GM21723 (cell line): ENCODE measurements around the gene ELF5.

Source experiments
- ATAC-seq: cut with Tn5 transposase; IDR thresholded peaks from one replicate; pipeline ENCODE4 v1.9.1; 2021; ENCODE audit warnings: mild to moderate bottlenecking, moderate library complexity; ENCODE audit not compliant: unreplicated experiment

Gene ELF5

DNA sequence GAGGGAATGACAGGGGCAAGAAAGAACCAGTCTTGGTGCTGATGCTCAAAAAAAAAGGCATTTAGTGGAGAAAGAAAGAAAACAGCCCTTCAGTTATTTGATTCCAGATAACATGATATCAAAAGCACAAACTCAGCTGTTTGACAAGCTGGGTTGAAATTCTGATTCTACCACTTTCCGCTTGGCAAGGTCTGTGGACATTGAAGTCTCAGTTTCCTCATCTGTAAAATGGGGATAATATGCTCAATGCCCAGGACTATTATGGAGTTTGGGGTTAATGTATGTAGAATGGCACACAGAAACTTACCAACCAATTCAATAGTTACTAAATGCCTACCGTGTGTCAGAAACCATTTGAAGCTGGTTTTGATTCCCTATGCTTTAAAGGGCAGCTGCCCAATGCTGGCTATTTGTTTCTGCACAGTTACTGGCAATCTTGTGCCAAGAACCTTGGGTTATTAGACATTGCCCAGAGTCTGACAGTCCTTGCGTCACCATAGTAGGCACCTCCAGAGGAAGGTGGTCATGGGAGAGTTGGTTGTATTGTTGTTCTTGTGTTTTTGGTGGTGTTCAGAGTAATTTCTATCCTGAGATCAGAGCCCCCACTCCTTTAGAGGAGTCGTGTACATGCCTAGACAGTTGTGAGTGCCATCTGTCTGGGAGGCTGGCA lies 19.5 kb downstream of the ELF5 start:
- ATAC-seq: no peak

DNA sequence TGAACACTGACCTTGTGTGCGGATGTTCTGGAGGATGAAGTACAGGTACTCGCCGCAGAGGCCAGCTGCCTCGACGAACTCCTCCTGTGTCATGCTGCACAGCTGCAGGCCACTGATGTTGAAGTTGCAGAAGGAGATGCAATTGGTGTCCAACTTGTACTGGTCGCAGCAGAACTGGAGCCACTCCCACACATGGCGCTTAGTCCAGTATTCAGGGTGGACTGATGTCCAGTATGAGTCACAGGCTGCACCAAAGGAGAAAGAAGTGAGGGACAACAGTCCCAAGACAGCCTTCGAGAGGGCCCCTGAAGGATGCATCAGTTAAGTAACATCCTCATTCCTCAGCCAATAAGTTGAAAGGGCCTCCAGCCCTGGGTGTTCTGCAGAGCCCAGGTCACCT lies 20.1 kb downstream of the ELF5 start:
- no peak for ATAC-seq

GRCh38 chr11:34492806-34493414 lies 20.7 kb downstream of the ELF5 start:
- no peak for ATAC-seq

GRCh38 chr11:34490304-34490703 lies 23.3 kb downstream of the ELF5 start:
- no peak for ATAC-seq

- ATAC-seq: no peak
These were observed 24.6 kb downstream of the ELF5 start for GRCh38 chr11:34488855-34489557.

- ATAC-seq: no peak
These were observed 26.2 kb downstream of the ELF5 start for GRCh38 chr11:34487430-34487829.

DNA sequence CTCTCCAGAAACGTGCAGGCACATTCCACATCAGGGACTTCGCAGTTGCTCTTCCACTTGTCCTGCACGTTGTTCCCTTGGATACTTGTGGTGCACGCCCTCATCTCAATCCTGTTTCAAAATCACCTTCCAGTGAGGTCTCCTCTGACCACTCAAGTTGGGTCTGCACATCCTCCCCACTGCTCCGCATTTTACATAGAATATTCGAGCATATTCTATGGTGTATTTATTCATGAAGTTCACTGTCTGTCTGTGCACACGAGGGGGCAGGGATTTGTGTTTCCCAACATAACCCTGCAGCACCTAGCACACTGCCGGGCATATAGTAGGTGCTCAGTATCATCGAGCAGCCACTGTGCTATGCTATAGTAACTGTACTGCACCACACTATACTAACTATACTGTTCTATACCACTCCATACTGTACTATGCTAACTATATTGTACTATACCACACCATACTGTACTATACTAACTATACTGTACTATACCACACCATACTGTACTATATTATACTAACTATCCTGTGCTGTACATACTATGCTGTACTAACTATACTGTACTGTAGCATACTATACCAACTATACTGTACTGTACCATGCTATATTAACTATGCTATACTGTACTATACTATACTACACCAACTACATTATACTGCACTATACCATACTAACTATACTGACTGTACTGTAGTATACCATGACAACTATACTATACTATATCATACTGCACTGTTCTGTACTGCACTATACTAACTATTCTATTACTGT lies 30.3 kb downstream of the ELF5 start:
- ATAC-seq: no peak

- ATAC-seq: no peak
These were observed 32.3 kb downstream of the ELF5 start for GRCh38 chr11:34481307-34481706.

GRCh38 chr11:34480314-34480713 lies 33.3 kb downstream of the ELF5 start:
- no peak for ATAC-seq

DNA sequence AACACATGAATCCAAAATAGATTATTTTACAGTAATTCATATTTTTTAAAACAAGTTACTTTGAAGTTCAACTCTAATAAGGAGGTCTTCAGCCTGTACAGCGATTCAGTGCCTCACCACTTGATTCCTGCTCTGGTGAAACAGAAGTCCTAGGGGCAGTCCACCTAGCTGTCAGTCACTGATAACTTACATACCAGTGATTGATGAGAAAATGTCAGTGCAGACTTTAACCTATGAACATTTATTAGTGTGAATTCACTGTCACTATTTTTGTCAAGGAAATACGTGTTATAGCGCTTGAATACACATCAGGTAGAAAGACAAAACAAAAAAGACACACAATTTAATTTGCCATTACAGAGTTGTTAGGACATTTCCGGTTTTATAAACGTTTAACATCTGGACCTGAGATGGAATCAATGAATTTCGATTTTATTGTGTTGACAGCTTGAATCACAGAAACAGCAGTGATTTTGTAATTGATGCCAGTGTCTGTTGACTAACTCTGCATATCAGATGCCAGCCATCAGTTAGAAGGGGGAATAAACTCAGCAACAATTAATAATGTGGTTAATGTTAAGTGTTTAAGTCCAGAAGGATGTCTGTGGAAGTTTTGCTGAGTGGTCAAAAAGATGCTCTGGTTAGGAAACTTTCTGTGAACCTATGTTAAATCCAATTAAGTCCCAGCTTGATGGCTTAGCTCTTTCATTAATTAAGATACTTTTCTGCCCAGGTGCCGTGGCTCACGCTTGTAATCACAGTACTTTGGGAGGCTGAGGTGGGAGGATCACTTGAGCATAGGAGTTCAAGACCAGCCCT lies 34.5 kb downstream of the ELF5 start:
- ATAC-seq: no peak

DNA sequence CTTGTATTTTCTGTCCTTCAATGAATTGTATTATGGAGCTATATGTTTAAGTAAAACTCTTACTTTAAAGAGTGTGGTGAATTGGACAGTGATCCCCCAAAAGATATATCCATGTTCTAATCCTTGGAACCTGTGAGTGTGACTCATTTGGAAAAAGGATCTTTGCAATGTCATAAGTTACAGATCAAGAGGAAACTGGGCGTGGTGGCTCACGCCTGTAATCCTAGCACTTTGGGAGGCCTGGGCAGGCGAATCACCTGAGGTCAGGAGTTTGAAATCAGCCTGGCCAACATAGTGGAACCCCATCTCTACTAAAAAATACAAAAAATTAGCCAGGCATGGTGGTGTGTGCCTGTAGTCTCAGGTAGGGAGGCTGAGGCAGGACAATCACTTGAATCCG lies 36.7 kb downstream of the ELF5 start:
- no peak for ATAC-seq

DNA sequence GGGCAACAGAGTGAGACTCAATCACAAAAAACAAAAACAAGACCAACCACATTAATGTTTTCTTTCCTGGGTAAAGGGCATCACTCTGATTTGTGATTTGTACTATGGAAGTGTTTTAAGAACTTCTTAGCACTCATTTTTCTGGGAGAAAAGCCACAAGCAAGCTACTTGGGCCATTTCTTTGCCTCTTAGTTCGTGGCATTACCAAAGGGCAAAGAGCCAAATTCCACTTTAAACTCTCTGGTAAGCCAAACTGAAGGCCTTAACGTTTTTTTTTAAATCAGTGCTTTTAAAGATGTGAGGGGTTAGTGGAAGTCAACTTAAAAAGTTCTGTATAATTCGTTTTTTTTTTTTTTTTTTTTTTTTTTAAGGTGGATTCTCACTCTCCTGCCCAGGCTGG lies 37.9 kb downstream of the ELF5 start:
- no peak for ATAC-seq

DNA sequence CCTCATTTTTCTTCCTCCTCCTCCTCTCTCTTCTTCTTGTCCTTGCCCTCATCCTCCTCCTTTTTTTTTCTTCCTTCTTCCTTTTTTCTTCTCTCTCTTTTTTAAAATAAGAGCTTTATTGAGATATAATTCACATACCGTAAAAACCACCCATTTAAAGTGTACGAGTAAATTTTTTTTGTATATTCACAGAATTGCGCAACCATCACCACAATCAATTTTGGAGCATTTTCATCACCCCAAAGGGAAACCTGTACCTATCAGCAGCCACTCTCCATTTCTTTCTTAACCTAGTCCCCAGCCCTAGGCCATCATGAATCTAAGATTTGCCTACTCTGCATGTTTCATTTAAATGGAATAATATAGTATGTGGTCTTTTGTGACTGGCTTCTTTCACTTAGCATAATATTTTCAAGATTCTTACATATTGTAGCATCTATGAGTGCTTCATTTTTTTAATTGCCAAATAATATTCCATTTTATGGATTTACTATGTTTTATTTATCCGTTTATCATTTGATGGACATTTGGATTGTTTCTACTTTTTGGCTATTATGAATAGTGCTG lies 39.9 kb downstream of the ELF5 start:
- ATAC-seq: no peak

- no peak for ATAC-seq
These were observed 45.3 kb downstream of the ELF5 start for GRCh38 chr11:34468209-34468841.

GRCh38 chr11:34466802-34467488 lies 46.6 kb downstream of the ELF5 start:
- no peak for ATAC-seq

- no peak for ATAC-seq
These were observed 49.0 kb downstream of the ELF5 start for GRCh38 chr11:34464591-34465051.

GRCh38 chr11:34461215-34461614 lies 52.4 kb downstream of the ELF5 start:
- ATAC-seq: no peak

- no peak for ATAC-seq
These were observed 53.3 kb downstream of the ELF5 start for GRCh38 chr11:34460278-34460677.

- ATAC-seq: no peak
These were observed 54.0 kb downstream of the ELF5 start for GRCh38 chr11:34459507-34460162.
